NCI-H2171 (cell line): ENCODE measurements around the gene TSC22D1.

Source experiments
- DNase-seq: peaks from one replicate; lab custom pipeline; 2025; lab: John Stamatoyannopoulos, UW

TSC22D1 gene

GRCh38 chr13:44451651-44452050, 124.5 kb downstream of the TSC22D1 start:
- no peak for DNase-seq

GRCh38 chr13:44451126-44451525, 125.0 kb downstream of the TSC22D1 start:
- DNase-seq: no peak

- DNase-seq: no peak
Measured at GRCh38 chr13:44449999-44450821, 125.9 kb downstream of the TSC22D1 start.

- DNase-seq: no peak
Measured at GRCh38 chr13:44448875-44449274, 127.3 kb downstream of the TSC22D1 start.

- DNase-seq: no peak
Measured at GRCh38 chr13:44448373-44448772, 127.8 kb downstream of the TSC22D1 start.

GRCh38 chr13:44447783-44448321, 128.3 kb downstream of the TSC22D1 start:
- no peak for DNase-seq

DNA sequence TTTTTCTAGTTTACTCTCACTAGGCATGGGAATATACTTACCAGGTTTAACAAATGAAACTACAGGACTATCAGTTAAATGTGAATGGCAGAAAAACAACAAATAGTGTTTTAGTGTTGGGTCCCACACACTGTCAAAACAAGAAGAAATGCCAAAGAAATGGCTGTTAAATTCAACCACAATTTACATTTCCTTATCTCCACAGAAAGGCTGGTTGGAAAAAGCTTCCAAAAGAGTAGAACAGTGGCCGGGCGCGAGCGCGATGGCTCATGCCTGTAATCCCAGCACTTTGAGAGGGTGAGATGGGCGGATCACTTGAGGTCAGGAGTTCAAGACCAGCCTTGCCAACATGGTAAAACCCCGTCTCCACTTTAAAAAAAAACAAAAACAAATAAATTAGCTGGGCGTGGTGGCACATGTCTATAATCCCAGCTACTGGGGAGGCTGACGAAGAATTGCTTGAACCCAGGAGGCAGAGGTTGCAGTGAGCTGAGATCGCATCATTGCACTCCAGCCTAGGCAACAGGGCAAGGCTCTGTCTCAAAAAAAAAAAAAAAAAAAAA, 136.0 kb downstream of the TSC22D1 start:
- no peak for DNase-seq

- DNase-seq: no peak
Measured at GRCh38 chr13:44439452-44440024, 136.6 kb downstream of the TSC22D1 start.

DNA sequence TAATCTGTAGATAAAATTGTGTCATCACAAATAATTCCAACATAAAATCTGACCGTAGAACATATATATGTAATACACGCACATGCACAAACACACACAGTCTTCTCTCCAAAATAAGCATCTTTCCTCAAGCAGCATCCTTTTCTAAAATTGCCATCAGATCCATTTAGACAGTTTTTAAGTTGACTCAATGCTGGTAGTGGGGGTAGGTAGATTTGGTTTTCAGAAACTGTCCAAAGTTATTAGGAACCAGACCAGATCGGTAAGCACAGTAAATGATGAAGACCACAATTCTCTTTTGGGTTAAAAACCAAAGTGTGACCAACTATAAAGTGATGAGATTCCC, 137.9 kb downstream of the TSC22D1 start:
- DNase-seq: no peak

GRCh38 chr13:44437356-44438233, 138.5 kb downstream of the TSC22D1 start:
- peak; percentile 16 for DNase-seq

- DNase-seq: peak; percentile 62
Measured at GRCh38 chr13:44436589-44437337, 139.4 kb downstream of the TSC22D1 start.

- DNase-seq: no peak
Measured at GRCh38 chr13:44435919-44436510, 140.1 kb downstream of the TSC22D1 start.

GRCh38 chr13:44435142-44435918, 140.8 kb downstream of the TSC22D1 start:
- DNase-seq: peak; percentile 86

DNA sequence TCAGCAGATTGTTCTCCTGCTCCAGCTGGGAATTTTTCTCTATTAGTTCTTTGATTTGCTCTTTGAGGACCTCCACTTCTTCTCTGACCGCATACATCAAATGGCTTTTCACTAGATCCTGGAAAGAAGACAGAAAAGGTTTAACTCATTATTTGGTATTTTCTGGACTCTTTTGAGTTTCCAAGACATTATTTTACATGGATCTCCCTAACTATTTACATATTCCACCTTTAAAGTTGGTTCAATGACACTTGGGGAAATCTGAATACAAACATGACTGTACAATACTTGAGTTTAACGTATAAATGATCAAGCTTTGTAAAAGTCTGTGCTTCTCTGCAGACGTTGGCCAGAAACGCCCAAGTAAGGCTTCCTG, 141.4 kb downstream of the TSC22D1 start:
- DNase-seq: no peak

DNA sequence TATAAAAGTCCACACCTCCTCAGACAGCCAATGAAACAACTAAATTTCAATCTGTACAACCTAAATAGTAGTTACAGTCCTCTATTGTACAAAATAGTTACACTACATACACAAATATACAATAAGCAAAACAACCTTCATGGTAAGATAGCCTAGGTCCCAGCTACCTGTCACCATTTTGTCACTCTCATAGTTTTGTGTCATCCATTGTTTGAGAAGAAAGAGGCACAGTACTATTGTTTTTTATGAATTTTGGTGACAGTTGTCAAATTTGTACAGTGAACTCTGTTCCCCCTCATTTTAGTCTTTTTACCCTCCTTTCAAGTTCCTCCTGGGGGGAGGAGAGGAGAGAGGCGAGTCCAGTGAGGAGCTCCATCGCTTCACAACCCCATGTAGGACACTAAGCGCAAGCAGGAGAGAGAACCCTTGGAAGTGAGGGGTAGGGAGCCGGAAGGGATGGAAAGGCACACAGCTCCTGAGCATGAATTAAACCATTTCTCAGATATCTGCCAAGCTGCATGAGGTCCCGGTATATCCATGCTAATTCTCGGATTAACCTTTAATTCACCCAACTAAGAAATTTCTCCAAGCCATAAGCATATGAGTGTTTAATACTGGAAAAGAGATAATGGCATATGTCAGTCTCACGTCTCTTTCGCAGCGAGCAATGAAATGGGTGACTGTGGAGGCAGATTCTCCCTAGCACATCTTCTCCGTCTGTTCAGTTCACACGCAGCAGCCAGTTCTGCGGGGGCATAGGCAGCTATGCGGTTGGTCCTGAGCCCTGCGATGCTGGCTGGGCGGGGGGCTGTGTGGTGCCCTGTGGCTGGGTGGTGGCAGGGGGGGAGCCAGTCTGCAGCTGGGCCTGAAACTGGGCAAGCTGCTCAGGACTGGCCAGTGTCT, 142.0 kb downstream of the TSC22D1 start:
- DNase-seq: no peak

DNA sequence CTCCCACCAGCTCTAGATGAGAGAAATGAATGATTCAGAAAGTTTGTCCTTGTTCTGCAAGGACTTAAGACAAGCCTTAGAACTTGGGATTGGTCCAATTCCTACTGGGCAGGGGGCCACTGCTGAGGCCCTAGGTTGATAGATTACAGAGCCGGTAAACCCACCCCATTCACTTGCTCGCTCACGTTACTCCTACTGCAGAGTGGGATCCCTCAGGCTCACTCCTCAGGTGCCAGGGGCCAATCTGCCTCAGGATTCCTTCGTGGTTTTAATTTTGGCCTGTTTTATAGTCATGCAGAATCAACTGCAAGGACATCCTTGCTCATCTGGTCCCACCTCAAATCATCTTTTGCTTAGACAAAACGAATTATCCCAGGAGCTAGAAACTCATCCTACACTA, 143.5 kb downstream of the TSC22D1 start:
- no peak for DNase-seq

DNA sequence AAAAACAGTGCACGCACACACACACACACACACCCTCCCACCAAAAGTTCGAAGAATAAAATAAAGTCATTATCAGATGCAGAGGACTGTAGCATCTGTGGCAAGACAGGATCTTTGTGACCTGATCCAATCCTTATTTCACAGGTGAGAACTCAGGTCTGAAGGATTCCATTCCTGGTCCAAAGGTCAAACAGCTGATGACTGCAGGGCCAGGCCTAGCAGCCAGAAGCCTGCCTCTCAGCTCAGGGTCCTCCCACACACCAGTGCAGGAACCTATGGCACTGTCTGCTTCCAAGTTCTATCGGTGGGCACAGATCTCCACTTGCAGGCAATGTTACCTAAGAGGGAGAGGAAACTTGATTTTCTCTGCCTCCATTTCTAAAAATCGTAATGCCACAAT, 145.0 kb downstream of the TSC22D1 start:
- DNase-seq: no peak

DNA sequence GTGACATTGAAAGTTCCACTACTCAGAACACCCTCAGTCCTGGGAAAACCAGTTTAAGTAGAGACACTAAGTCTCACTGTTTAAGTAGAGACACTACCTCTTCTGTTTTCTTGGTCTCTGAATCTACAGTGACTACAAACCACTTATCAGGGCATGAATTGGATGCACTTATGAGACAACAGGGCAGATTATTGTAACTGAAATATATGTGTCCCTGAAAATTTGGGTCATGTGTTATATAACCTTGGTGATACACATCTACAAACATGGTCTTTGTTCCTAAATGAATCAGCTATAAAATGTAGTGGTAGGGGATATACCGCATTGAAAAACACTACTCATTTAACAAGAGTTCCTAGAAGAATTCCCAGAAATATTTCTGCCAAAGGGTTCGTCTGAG, 146.8 kb downstream of the TSC22D1 start:
- no peak for DNase-seq

GRCh38 chr13:44426461-44426860, 149.7 kb downstream of the TSC22D1 start:
- no peak for DNase-seq

DNA sequence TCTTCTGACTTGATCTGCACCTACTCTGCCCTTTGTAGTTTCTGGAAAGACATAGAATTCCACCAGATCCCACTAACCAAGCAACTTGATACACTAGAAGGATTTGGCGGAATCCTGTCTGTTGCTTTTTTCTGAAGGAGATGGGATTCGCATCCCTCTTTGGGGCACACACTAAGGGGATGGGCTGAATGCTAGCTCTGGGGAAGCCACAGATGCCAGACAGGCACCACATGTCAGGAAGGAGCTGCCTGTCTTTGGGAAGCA, 150.4 kb downstream of the TSC22D1 start:
- no peak for DNase-seq
